ENCODE data around the gene LRRFIP2. TPM values are rescaled to one million over a fixed set of nuclear protein-coding genes. Genes with fewer than 3 reads are reported as not detected.
"Not testable (repeated sequence)": the region's sequence is repeated elsewhere in the genome, so short reads cannot be mapped to it uniquely, and the experiment has no call there.

The LRRFIP2 gene
- total and polyA plus RNA-seq, 2 donors: 30.0 to 51.0 TPM

- 95% methylated on average over 3 of the region's 3 CpGs for WGBS
- no peak overlapping the region for H3K27ac ChIP-seq (ENCODE audit: low read depth)
- no peaks in the 10 kb centered on the region for H3K4me1 ChIP-seq (ENCODE audit: insufficient read depth)
- no peak overlapping the region for H3K4me3 ChIP-seq (ENCODE audit: low read depth, low read length)
- no peaks in the 10 kb centered on the region for H3K36me3 ChIP-seq (ENCODE audit: insufficient read depth)
- DNase-seq (ENCODE audit: extremely low spot score): no peak
Measured at GRCh38 chr3:37130448-37130847, 43.9 kb downstream of the LRRFIP2 start.

GRCh38 chr3:37129871-37130270 lies 44.5 kb downstream of the LRRFIP2 start:
- Histone ChIP-seq H3K4me3 (ENCODE audit: low read depth, low read length) (no peak overlapping the region), H3K27ac (ENCODE audit: low read depth) (no peak overlapping the region), H3K36me3 (ENCODE audit: insufficient read depth) (no peaks in the 10 kb centered on the region), H3K4me1 (ENCODE audit: insufficient read depth) (no peaks in the 10 kb centered on the region)
- DNase-seq (ENCODE audit: extremely low spot score): no peak
- 96% methylated on average over 3 of the region's 3 CpGs for WGBS

- no peak for DNase-seq (ENCODE audit: extremely low spot score)
- 99% methylated on average over 1 of the region's 1 CpG for WGBS
- no peak overlapping the region for H3K27ac ChIP-seq (ENCODE audit: low read depth)
- H3K4me1 ChIP-seq (ENCODE audit: insufficient read depth): no peaks in the 10 kb centered on the region
- H3K4me3 ChIP-seq (ENCODE audit: low read depth, low read length): no peak overlapping the region
- no peaks in the 10 kb centered on the region for H3K36me3 ChIP-seq (ENCODE audit: insufficient read depth)
Measured at GRCh38 chr3:37127340-37127739, 47.0 kb downstream of the LRRFIP2 start.

GRCh38 chr3:37126856-37127255 lies 47.5 kb downstream of the LRRFIP2 start:
- DNase-seq (ENCODE audit: extremely low spot score): no peak
- no peak overlapping the region for H3K4me3 ChIP-seq (ENCODE audit: low read depth, low read length)
- H3K27ac ChIP-seq (ENCODE audit: low read depth): no peak overlapping the region
- no peaks in the 10 kb centered on the region for H3K36me3 ChIP-seq (ENCODE audit: insufficient read depth)
- H3K4me1 ChIP-seq (ENCODE audit: insufficient read depth): no peaks in the 10 kb centered on the region

GRCh38 chr3:37125195-37126073 lies 48.9 kb downstream of the LRRFIP2 start:
- Histone ChIP-seq H3K27ac (ENCODE audit: low read depth) (no peak overlapping the region), H3K36me3 (ENCODE audit: insufficient read depth) (no peaks in the 10 kb centered on the region), H3K4me3 (ENCODE audit: low read depth, low read length) (no peak overlapping the region), H3K4me1 (ENCODE audit: insufficient read depth) (no peaks in the 10 kb centered on the region)
- 74% methylated on average over 1 of the region's 1 CpG for whole genome bisulfite sequencing
- DNase-seq (ENCODE audit: extremely low spot score): no peak

GRCh38 chr3:37124435-37124834 lies 49.9 kb downstream of the LRRFIP2 start:
- no peak for DNase-seq (ENCODE audit: extremely low spot score)
- H3K4me3 ChIP-seq (ENCODE audit: low read depth, low read length): no peak overlapping the region
- H3K4me1 ChIP-seq (ENCODE audit: insufficient read depth): no peaks in the 10 kb centered on the region
- H3K27ac ChIP-seq (ENCODE audit: low read depth): no peak overlapping the region
- H3K36me3 ChIP-seq (ENCODE audit: insufficient read depth): no peaks in the 10 kb centered on the region
- WGBS: 15% methylated on average over 2 of the region's 2 CpGs

GRCh38 chr3:37123292-37123691 lies 51.1 kb downstream of the LRRFIP2 start:
- 97% methylated on average over 7 of the region's 7 CpGs for WGBS
- H3K4me3 ChIP-seq (ENCODE audit: low read depth, low read length): no peak overlapping the region
- no peaks in the 10 kb centered on the region for H3K4me1 ChIP-seq (ENCODE audit: insufficient read depth)
- DNase-seq (ENCODE audit: extremely low spot score): no peak
- H3K36me3 ChIP-seq (ENCODE audit: insufficient read depth): no peaks in the 10 kb centered on the region
- no peak overlapping the region for H3K27ac ChIP-seq (ENCODE audit: low read depth)

GRCh38 chr3:37122069-37122468 lies 52.3 kb downstream of the LRRFIP2 start:
- not testable (repeated sequence) for H3K36me3 ChIP-seq (ENCODE audit: insufficient read depth); H3K27ac ChIP-seq (ENCODE audit: low read depth); H3K4me3 ChIP-seq (ENCODE audit: low read depth, low read length); DNase-seq (ENCODE audit: extremely low spot score); H3K4me1 ChIP-seq (ENCODE audit: insufficient read depth)
- WGBS: 99% methylated on average over 6 of the region's 6 CpGs

- 92% methylated on average over 2 of the region's 2 CpGs for whole genome bisulfite sequencing
- no peak overlapping the region for H3K27ac ChIP-seq (ENCODE audit: low read depth)
- no peaks in the 10 kb centered on the region for H3K4me1 ChIP-seq (ENCODE audit: insufficient read depth)
- H3K36me3 ChIP-seq (ENCODE audit: insufficient read depth): no peaks in the 10 kb centered on the region
- H3K4me3 ChIP-seq (ENCODE audit: low read depth, low read length): no peak overlapping the region
- no peak for DNase-seq (ENCODE audit: extremely low spot score)
Measured at GRCh38 chr3:37118163-37118562, 56.2 kb downstream of the LRRFIP2 start.

GRCh38 chr3:37117548-37117947 lies 56.8 kb downstream of the LRRFIP2 start:
- Histone ChIP-seq H3K4me3 (ENCODE audit: low read depth, low read length) (no peak overlapping the region), H3K36me3 (ENCODE audit: insufficient read depth) (no peaks in the 10 kb centered on the region), H3K4me1 (ENCODE audit: insufficient read depth) (no peaks in the 10 kb centered on the region), H3K27ac (ENCODE audit: low read depth) (no peak overlapping the region)
- no peak for DNase-seq (ENCODE audit: extremely low spot score)

- Histone ChIP-seq H3K4me1 (ENCODE audit: insufficient read depth) (no peaks in the 10 kb centered on the region), H3K36me3 (ENCODE audit: insufficient read depth) (no peaks in the 10 kb centered on the region), H3K27ac (ENCODE audit: low read depth) (no peak overlapping the region), H3K4me3 (ENCODE audit: low read depth, low read length) (no peak overlapping the region)
- 99% methylated on average over 1 of the region's 1 CpG for WGBS
- DNase-seq (ENCODE audit: extremely low spot score): no peak
Measured at GRCh38 chr3:37116998-37117397, 57.4 kb downstream of the LRRFIP2 start.

- no peak overlapping the region for H3K4me3 ChIP-seq (ENCODE audit: low read depth, low read length)
- 85% methylated on average over 2 of the region's 2 CpGs for WGBS
- no peak overlapping the region for H3K27ac ChIP-seq (ENCODE audit: low read depth)
- no peak for DNase-seq (ENCODE audit: extremely low spot score)
- no peaks in the 10 kb centered on the region for H3K4me1 ChIP-seq (ENCODE audit: insufficient read depth)
- no peaks in the 10 kb centered on the region for H3K36me3 ChIP-seq (ENCODE audit: insufficient read depth)
Measured at GRCh38 chr3:37115446-37115845, 58.9 kb downstream of the LRRFIP2 start.

GRCh38 chr3:37114251-37115145 lies 59.9 kb downstream of the LRRFIP2 start:
- 93% methylated on average over 2 of the region's 2 CpGs for WGBS
- no peak overlapping the region for H3K27ac ChIP-seq (ENCODE audit: low read depth)
- H3K36me3 ChIP-seq (ENCODE audit: insufficient read depth): no peaks in the 10 kb centered on the region
- H3K4me3 ChIP-seq (ENCODE audit: low read depth, low read length): no peak overlapping the region
- H3K4me1 ChIP-seq (ENCODE audit: insufficient read depth): no peaks in the 10 kb centered on the region
- no peak for DNase-seq (ENCODE audit: extremely low spot score)

- Histone ChIP-seq H3K4me1 (ENCODE audit: insufficient read depth) (no peaks in the 10 kb centered on the region), H3K27ac (ENCODE audit: low read depth) (no peak overlapping the region), H3K4me3 (ENCODE audit: low read depth, low read length) (no peak overlapping the region), H3K36me3 (ENCODE audit: insufficient read depth) (no peaks in the 10 kb centered on the region)
- no peak for DNase-seq (ENCODE audit: extremely low spot score)
- WGBS: 97% methylated on average over 1 of the region's 1 CpG
Measured at GRCh38 chr3:37112987-37113386, 61.4 kb downstream of the LRRFIP2 start.
